Osteoblast (primary cell): ENCODE measurements around the gene TTC27. TPM values are rescaled to one million over a fixed set of nuclear protein-coding genes. Genes with fewer than 3 reads are reported as not detected.

Experiments
- DNase-seq: peaks from one replicate; pipeline ENCODE4 v3.0.0; 2011; ENCODE audit warnings: low spot score, mixed read lengths; ENCODE audit not compliant: insufficient read length; ENCODE audit errors: missing footprints
- H2AFZ ChIP-seq: 2 replicates; pipeline ENCODE4 v1.6.0; 2011; ENCODE audit warnings: mild to moderate bottlenecking, low read length
- H3K27ac ChIP-seq: 2 replicates; pipeline ENCODE4 v1.5.1; 2011; ENCODE audit warnings: mild to moderate bottlenecking, low read depth, low read length, moderate library complexity
- H3K27me3 ChIP-seq: 2 replicates; pipeline ENCODE4 v1.6.0; 2012; ENCODE audit warnings: mild to moderate bottlenecking, control low read depth, inconsistent platforms, low read length, moderate library complexity; ENCODE audit not compliant: insufficient read depth
- H3K36me3 ChIP-seq: 2 replicates; pipeline ENCODE4 v1.5.1; 2011; ENCODE audit warnings: mild to moderate bottlenecking, low read length, control low read depth, moderate library complexity; ENCODE audit not compliant: insufficient read depth
- H3K4me1 ChIP-seq: 2 replicates; pipeline ENCODE4 v1.5.1; 2011; ENCODE audit warnings: mild to moderate bottlenecking, low read length, control low read depth, moderate library complexity; ENCODE audit not compliant: insufficient read depth
- H3K4me2 ChIP-seq: 2 replicates; pipeline ENCODE4 v1.6.0; 2011; ENCODE audit warnings: mild to moderate bottlenecking, low read length; ENCODE audit not compliant: insufficient read depth
- H3K4me3 ChIP-seq: fragments of 200-600 bp; sonication (generic); 3 replicates; pipeline ENCODE4 v1.5.1; 2012; ENCODE audit warnings: mild to moderate bottlenecking, low read length, inconsistent platforms; ENCODE audit not compliant: insufficient read depth
- H3K79me2 ChIP-seq: 2 replicates; pipeline ENCODE4 v1.6.0; 2012; ENCODE audit warnings: mild to moderate bottlenecking, low read length, control low read depth, inconsistent platforms; ENCODE audit not compliant: insufficient read depth
- H3K9me3 ChIP-seq: 2 replicates; pipeline ENCODE4 v1.5.1; 2011; ENCODE audit warnings: low read depth, low read length, control low read depth
- H4K20me1 ChIP-seq: 2 replicates; pipeline ENCODE4 v1.6.0; 2012; ENCODE audit warnings: mild to moderate bottlenecking, low read length, control low read depth; ENCODE audit not compliant: insufficient read depth
- total RNA-seq: library from RNA; depleted of rRNA; stranded (reverse); fragments of >200 nt; gene quantifications from 2 replicates; pipeline ENCODE4 v1.2.3, GENCODE V29; 2012
- TF ChIP-seq, protein P1 (sequence below): IDR thresholded peaks from 2 replicates; pipeline ENCODE4 v1.5.1; 2011; ENCODE audit warnings: mild to moderate bottlenecking, low read depth, low read length, moderate library complexity; ENCODE audit errors: extremely low read depth

The TTC27 gene
- total RNA-seq, 1 donor: 25.3 TPM

DNA sequence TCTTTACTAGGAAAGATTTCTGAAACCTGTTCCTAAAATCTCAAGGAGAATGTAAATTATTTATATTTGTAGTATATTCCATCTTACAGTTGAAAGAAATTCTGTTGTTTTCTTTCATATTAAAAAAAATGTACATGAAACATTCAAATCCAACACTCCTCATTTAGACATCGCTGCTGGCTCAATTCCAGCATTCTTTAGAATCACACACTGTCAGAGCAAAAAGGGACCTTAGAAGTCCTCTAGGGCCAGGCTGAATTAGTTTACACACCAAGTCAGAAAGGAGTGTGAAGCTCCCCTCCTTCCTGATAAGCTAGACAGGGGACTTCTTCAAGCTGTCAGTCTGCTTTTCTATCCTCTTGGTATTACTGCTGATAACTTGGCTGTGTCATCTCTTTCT, 160.3 kb downstream of the TTC27 start:
- no peaks in the 10 kb centered on the region for H3K36me3 ChIP-seq
- H3K4me1 ChIP-seq: no peaks in the 10 kb centered on the region
- no peaks in the 10 kb centered on the region for H3K79me2 ChIP-seq
- H3K27ac ChIP-seq: no peak overlapping the region
- no peak overlapping the region for H2AFZ ChIP-seq
- no peaks in the 10 kb centered on the region for H3K27me3 ChIP-seq
- no peak overlapping the region for H3K4me2 ChIP-seq
- TF ChIP-seq, protein P1, sequence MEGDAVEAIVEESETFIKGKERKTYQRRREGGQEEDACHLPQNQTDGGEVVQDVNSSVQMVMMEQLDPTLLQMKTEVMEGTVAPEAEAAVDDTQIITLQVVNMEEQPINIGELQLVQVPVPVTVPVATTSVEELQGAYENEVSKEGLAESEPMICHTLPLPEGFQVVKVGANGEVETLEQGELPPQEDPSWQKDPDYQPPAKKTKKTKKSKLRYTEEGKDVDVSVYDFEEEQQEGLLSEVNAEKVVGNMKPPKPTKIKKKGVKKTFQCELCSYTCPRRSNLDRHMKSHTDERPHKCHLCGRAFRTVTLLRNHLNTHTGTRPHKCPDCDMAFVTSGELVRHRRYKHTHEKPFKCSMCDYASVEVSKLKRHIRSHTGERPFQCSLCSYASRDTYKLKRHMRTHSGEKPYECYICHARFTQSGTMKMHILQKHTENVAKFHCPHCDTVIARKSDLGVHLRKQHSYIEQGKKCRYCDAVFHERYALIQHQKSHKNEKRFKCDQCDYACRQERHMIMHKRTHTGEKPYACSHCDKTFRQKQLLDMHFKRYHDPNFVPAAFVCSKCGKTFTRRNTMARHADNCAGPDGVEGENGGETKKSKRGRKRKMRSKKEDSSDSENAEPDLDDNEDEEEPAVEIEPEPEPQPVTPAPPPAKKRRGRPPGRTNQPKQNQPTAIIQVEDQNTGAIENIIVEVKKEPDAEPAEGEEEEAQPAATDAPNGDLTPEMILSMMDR: no peak
- no peaks in the 10 kb centered on the region for H4K20me1 ChIP-seq
- no peaks in the 10 kb centered on the region for H3K9me3 ChIP-seq
- no peak for DNase-seq
- H3K4me3 ChIP-seq: no peak overlapping the region

DNA sequence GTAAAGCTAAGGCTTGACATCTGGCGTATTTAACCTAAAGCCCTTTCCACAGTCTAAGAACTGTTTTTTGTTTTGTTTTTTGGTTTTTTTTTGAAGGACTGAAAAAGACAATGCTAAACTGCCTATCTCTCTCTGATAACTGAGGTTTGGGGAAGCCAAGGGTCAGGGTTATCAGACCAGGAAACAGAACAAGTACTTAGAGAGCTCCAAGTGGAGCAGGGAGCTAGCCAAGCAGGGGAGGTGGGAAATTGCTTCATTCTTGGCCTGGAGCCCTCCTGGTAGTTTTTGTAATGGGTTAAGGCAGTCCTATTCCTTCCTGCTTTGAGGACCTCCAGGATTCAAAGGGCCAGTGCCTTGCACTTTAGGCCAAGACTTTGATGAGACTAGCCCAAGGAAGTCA, 164.6 kb downstream of the TTC27 start:
- no peak overlapping the region for H3K4me3 ChIP-seq
- DNase-seq: no peak
- no peak overlapping the region for H3K27ac ChIP-seq
- H3K27me3 ChIP-seq: no peaks in the 10 kb centered on the region
- no peaks in the 10 kb centered on the region for H4K20me1 ChIP-seq
- TF ChIP-seq, protein P1: no peak
- no peak overlapping the region for H3K4me2 ChIP-seq
- no peak overlapping the region for H2AFZ ChIP-seq
- no peaks in the 10 kb centered on the region for H3K36me3 ChIP-seq
- no peaks in the 10 kb centered on the region for H3K9me3 ChIP-seq
- no peaks in the 10 kb centered on the region for H3K79me2 ChIP-seq
- no peaks in the 10 kb centered on the region for H3K4me1 ChIP-seq

DNA sequence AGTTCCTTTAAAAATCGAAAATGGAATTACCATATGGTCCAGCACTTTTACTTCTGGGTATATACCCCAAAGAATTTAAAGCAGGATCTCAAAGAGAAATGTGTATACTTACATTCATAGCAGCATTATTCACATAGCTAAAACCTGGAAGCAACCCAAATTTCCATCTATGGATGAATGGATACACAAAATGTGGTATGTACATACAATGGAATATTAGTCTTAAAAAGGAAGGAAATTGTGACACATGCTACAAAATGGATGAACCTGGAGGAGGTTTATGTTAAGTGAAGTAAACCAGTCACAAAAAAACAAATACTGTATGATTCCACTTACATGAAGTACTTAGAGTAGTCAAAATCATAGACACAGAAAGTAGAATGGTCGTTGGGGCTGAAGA, 171.0 kb downstream of the TTC27 start:
- Histone ChIP-seq H3K4me3 (no peak overlapping the region), H3K27me3 (no peaks in the 10 kb centered on the region), H3K4me1 (no peaks in the 10 kb centered on the region), H3K36me3 (no peaks in the 10 kb centered on the region), H3K79me2 (no peaks in the 10 kb centered on the region), H4K20me1 (no peaks in the 10 kb centered on the region), H2AFZ (no peak overlapping the region), H3K9me3 (no peaks in the 10 kb centered on the region), H3K27ac (no peak overlapping the region), H3K4me2 (no peak overlapping the region)
- DNase-seq: no peak
- TF ChIP-seq, protein P1: no peak

DNA sequence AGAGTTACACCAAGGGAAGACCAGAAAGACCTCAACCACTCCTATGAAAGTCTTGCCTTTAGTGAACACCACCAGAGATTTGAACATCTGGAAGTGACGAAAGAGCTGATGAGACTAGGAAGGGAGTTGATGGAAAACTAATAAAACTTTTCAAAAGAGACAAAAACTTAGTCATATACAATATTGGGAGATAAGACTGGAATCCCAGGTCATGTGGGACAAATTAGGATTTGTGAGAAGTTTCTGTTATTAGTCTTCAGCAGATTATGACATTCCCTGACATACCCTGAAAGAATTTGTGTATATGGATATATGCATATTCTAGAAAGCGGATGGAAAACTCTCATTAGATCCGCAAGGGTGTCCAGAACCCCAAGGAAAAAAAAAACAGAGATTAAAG, 173.9 kb downstream of the TTC27 start:
- no peak for DNase-seq
- Histone ChIP-seq H3K27ac (no peak overlapping the region), H3K79me2 (no peaks in the 10 kb centered on the region)

More for the DNA sequence above, 173.9 kb downstream of the TTC27 start:
- Histone ChIP-seq H3K4me2 (no peak overlapping the region), H3K4me1 (peaks cover 5% of the 10 kb centered on the region), H3K27me3 (no peaks in the 10 kb centered on the region), H2AFZ (no peak overlapping the region), H3K4me3 (no peak overlapping the region), H3K36me3 (no peaks in the 10 kb centered on the region), H4K20me1 (no peaks in the 10 kb centered on the region), H3K9me3 (no peaks in the 10 kb centered on the region)
- TF ChIP-seq, protein P1: no peak
